HEK293T (cell line): ENCODE measurements around the gene SYCE3.

Experiments used
- BHLHE40 ChIP-seq: fragments of 450-650 bp; IDR thresholded peaks from 2 replicates; pipeline ENCODE4 v1.6.1; 2016; ENCODE audit warnings: mild to moderate bottlenecking, moderate library complexity, borderline replicate concordance
- CTBP1 ChIP-seq: fragments of 450-650 bp; IDR thresholded peaks from 2 replicates; pipeline ENCODE4 v1.6.1; 2016; ENCODE audit warnings: borderline replicate concordance
- ELF4 ChIP-seq: fragments of 450-650 bp; IDR thresholded peaks from 2 replicates; pipeline ENCODE4 v1.6.1; 2017; ENCODE audit warnings: antibody characterized with exemption
- FOXA1 ChIP-seq: fragments of 450-650 bp; IDR thresholded peaks from 2 replicates; pipeline ENCODE4 v1.6.1; 2016; ENCODE audit warnings: mild to moderate bottlenecking
- FOXK2 ChIP-seq: fragments of 450-650 bp; IDR thresholded peaks from 2 replicates; pipeline ENCODE4 v1.6.1; 2016; ENCODE audit warnings: mild to moderate bottlenecking
- SP1 ChIP-seq: fragments of 450-650 bp; IDR thresholded peaks from 2 replicates; pipeline ENCODE4 v1.6.1; 2017
- SUZ12 ChIP-seq: fragments of 450-650 bp; IDR thresholded peaks from 2 replicates; pipeline ENCODE4 v1.6.1; 2016; ENCODE audit warnings: mild to moderate bottlenecking
- TARDBP ChIP-seq: fragments of 450-650 bp; IDR thresholded peaks from 2 replicates; pipeline ENCODE4 v1.6.1; 2016

GRCh38 chr22:50576070-50576469 is 13.4 kb upstream of the SYCE3 start:
- TF ChIP-seq BHLHE40 (no peak), SP1 (no peak), SUZ12 (no peak), CTBP1 (no peak), FOXK2 (no peak), FOXA1 (no peak), ELF4 (no peak), TARDBP (no peak)
